22Rv1 (cell line): ENCODE data around the gene CARD9.

ENCODE experiments used
- ZFX ChIP-seq: fragments of 450-650 bp; IDR thresholded peaks from 2 replicates; pipeline ENCODE4 v1.6.1; 2017; ENCODE audit warnings: antibody characterized with exemption, borderline replicate concordance
- TF ChIP-seq, protein P1 (sequence below): fragments of 450-650 bp; IDR thresholded peaks from 2 replicates; pipeline ENCODE4 v1.5.1; 2017; ENCODE audit warnings: mild to moderate bottlenecking

DNA sequence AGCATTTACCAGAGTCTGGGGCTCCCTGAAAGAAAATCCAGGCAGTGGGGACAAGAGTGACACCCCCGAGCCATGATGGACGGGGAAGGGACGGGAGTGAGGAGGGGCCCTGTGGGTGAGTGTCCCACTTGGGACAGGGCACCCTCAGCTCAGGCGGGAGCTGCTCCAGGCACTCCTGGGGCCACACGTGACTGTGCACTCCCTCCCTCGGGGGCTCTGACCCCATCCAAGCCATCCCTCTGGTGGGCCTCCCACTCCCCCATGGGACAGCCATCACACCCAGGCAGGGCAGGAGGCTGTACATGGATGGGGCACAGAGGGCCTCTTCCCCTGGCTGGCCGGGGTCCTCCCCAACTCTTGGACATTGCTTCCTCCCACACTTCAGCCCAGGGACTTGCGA lies 3.0 kb upstream of the CARD9 start:
- TF ChIP-seq, protein P1, sequence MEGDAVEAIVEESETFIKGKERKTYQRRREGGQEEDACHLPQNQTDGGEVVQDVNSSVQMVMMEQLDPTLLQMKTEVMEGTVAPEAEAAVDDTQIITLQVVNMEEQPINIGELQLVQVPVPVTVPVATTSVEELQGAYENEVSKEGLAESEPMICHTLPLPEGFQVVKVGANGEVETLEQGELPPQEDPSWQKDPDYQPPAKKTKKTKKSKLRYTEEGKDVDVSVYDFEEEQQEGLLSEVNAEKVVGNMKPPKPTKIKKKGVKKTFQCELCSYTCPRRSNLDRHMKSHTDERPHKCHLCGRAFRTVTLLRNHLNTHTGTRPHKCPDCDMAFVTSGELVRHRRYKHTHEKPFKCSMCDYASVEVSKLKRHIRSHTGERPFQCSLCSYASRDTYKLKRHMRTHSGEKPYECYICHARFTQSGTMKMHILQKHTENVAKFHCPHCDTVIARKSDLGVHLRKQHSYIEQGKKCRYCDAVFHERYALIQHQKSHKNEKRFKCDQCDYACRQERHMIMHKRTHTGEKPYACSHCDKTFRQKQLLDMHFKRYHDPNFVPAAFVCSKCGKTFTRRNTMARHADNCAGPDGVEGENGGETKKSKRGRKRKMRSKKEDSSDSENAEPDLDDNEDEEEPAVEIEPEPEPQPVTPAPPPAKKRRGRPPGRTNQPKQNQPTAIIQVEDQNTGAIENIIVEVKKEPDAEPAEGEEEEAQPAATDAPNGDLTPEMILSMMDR = no peak
- TF ChIP-seq ZFX = no peak
